ENCODE measurements around the gene PPCDC. TPM values are rescaled to one million over a fixed set of nuclear protein-coding genes. Genes with fewer than 3 reads are reported as not detected.

PPCDC gene
- total RNA-seq, 4 donors from 2014 or later, result 8.4 to 63.5 (median 20.5) TPM

DNA sequence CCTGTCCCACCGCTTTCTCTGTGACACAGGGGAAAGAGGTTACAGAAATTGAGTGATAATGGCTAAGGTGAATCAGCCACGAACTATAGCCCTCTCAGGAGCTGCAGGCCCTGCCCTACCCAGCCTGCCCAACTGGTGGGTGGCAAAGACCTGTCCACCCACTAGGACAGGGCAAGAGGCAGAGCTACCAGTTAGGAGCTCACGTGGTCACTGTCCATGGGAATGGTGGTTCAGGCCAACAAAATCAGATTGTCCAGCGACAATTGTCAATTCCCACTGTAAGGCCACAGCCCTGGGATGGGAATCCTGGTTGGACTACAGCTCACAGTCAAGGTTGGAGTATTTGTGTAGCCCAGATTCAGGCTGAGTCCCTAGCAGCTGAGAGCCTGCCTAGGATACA, 75.0 kb downstream of the PPCDC start:
- H3K27me3 ChIP-seq, result no peaks in the 10 kb centered on the region
- no peak for TF ChIP-seq CTCF (IDR thresholded peaks at IDR 0.05)
- TF ChIP-seq POLR2A (IDR thresholded peaks at IDR 0.05), result no peak
- DNase-seq, result no peak
- H3K4me3 ChIP-seq, result no peak overlapping the region
- H3K9me3 ChIP-seq, result no peaks in the 10 kb centered on the region
- no peaks in the 10 kb centered on the region for H3K4me1 ChIP-seq
- H3K27ac ChIP-seq, result no peak overlapping the region
- no peaks in the 10 kb centered on the region for H3K36me3 ChIP-seq

Small RNA genes lying within 50 kb of the gene (small RNA-seq; reads per million reads assigned to genes)
- 0 reads per million in 2 donors for gene AC015720.1
- gene RF00019, result 0 reads per million in 2 donors

Other genes starting within 250 kb of the PPCDC start
- gene CSK, start 241.5 kb upstream of the PPCDC start, total RNA-seq, result 100 to 1,000 TPM in 1 of 4 donors, 10 to 100 TPM in 3; 53.8 to 122 (median 66.2) TPM
- gene LMAN1L, start 210.8 kb upstream of the PPCDC start, total RNA-seq, result not detected
- gene CPLX3, start 197.0 kb upstream of the PPCDC start, total RNA-seq, result not detected
- gene ULK3, start 180.4 kb upstream of the PPCDC start, total RNA-seq, result 100 to 1,000 TPM; 194 to 508 (median 288) TPM
- gene SCAMP2, start 150.2 kb upstream of the PPCDC start, total RNA-seq, result 100 to 1,000 TPM in 3 of 4 donors, 10 to 100 TPM in 1; 60.2 to 206 (median 151) TPM
- gene MPI, start 133.5 kb upstream of the PPCDC start, total RNA-seq, result 100 to 1,000 TPM in 3 of 4 donors, 10 to 100 TPM in 1; 52.0 to 221 (median 174) TPM
- 10 to 100 TPM; 48.7 to 76.5 (median 57.6) TPM for gene FAM219B, start 116.7 kb upstream of the PPCDC start, total RNA-seq
- gene COX5A, start 85.5 kb upstream of the PPCDC start, total RNA-seq, result 100 to 1,000 TPM in 3 of 4 donors, 10 to 100 TPM in 1; 59.4 to 326 (median 195) TPM
- gene RPP25, start 66.8 kb upstream of the PPCDC start, total RNA-seq, result 10 to 100 TPM in 2 of 4 donors, 1 to 10 TPM in 2; 7.4 to 15.3 (median 9.5) TPM
- 10 to 100 TPM in 3 of 4 donors, 1 to 10 TPM in 1; 5.0 to 78.1 (median 53.4) TPM for gene SCAMP5, start 28.0 kb upstream of the PPCDC start, total RNA-seq
- 10 to 100 TPM; 13.1 to 31.9 (median 26.7) TPM for gene C15orf39, start 178.3 kb downstream of the PPCDC start, total RNA-seq
- not detected for gene GOLGA6C, start 234.7 kb downstream of the PPCDC start, total RNA-seq